HepG2 (cell line): ENCODE results near the gene TMEM33. TPM values are rescaled to one million over a fixed set of nuclear protein-coding genes. Genes with fewer than 3 reads are reported as not detected.

Source experiments
- ATAC-seq: fragments of 200-7000 bp; cut with Tn5 transposase; 3 replicates; pipeline ENCODE4 v1.9.1; 2020; ENCODE audit warnings: mild to moderate bottlenecking, moderate library complexity
- BruUV-seq: library from RNA; stranded (reverse); fragments of 400-500 nt; replicated peaks from 2 replicates; lab custom pipeline; 2021; lab: Mats Ljungman, UMichigan
- CTCF ChIA-PET: fragments of 300-600 bp; formaldehyde crosslinking; extraction: SDS; loops from one replicate; lab custom pipeline; 2021; ENCODE audit warnings: low total read pairs, inconsistent platforms, low intra/inter-chr PET ratio; lab: Yijun Ruan, JAX
- POLR2A ChIA-PET: fragments of 350-600 bp; sonication (Branson Sonifier 250); formaldehyde crosslinking; loops from one replicate; lab custom pipeline; 2020; ENCODE audit warnings: antibody characterized with exemption, inconsistent platforms; lab: Yijun Ruan, JAX
- DNase-seq: peaks from one replicate; pipeline ENCODE4 v3.0.0-alpha.2; 2015; ENCODE audit warnings: low spot score
- FAIRE-seq: peaks from 3 replicates; lab custom pipeline; 2011; peaks lifted over from hg19 to GRCh38; lab: Jason Lieb, UNC
- H2AFZ ChIP-seq: one replicate; pipeline ENCODE4 v1.6.1; 2011; ENCODE audit warnings: low read length, inconsistent platforms
- H3K27ac ChIP-seq: fragments of 300-600 bp; 3 replicates; pipeline ENCODE4 v1.8.0; 2011; ENCODE audit warnings: mixed run types, mild to moderate bottlenecking, mixed read lengths, low read length, inconsistent platforms; ENCODE audit not compliant: insufficient read depth; ENCODE audit errors: extremely low read length
- H3K27me3 ChIP-seq, 2 experiments: fragments of 200-600 bp in 1 of 2; 2 replicates in 1 of 2; 3 replicates in 1 of 2; pipeline versions ENCODE4 v1.6.0 to v1.8.0; 2011; ENCODE audit warnings: low read length in 2 of 2, mild to moderate bottlenecking in 2 of 2, moderate library complexity in 2 of 2, inconsistent platforms in 1 of 2; ENCODE audit not compliant: insufficient read depth in 2 of 2, control insufficient read depth in 1 of 2
- H3K36me3 ChIP-seq, 2 experiments: fragments of 200-600 bp in 1 of 2; replicated peaks in 1 of 2; 2 replicates in 1 of 2; 3 replicates in 1 of 2; pipeline versions ENCODE4 v1.5.1 to v1.8.0; 2011; ENCODE audit warnings: low read length in 2 of 2, inconsistent platforms in 1 of 2; ENCODE audit not compliant: insufficient read depth in 2 of 2, control insufficient read depth in 1 of 2
- H3K4me1 ChIP-seq: 2 replicates; pipeline ENCODE4 v1.5.1; 2012; ENCODE audit warnings: low read length, inconsistent platforms; ENCODE audit not compliant: insufficient read depth
- H3K4me2 ChIP-seq: 2 replicates; pipeline ENCODE4 v1.6.0; 2011; ENCODE audit warnings: low read depth, low read length, inconsistent platforms
- H3K4me3 ChIP-seq, 3 experiments: fragments of 200-600 bp in 1 of 3; sonication (generic), shearing (Covaris generic) in 1 of 3; replicated peaks in 1 of 3; 2 replicates each; pipeline ENCODE4 v1.5.1; 2011 to 2016; ENCODE audit warnings: low read length in 3 of 3, inconsistent platforms in 2 of 3, low read depth in 2 of 3, mild to moderate bottlenecking in 2 of 3, control low read depth in 1 of 3, mixed read lengths in 1 of 3; ENCODE audit not compliant: insufficient read depth in 1 of 3
- H3K79me2 ChIP-seq: one replicate; pipeline ENCODE4 v1.6.1; 2011; ENCODE audit warnings: low read length, inconsistent platforms; ENCODE audit not compliant: insufficient read depth
- H3K9ac ChIP-seq: 2 replicates; pipeline ENCODE4 v1.6.0; 2011; ENCODE audit warnings: mild to moderate bottlenecking, low read depth, low read length, inconsistent platforms; ENCODE audit not compliant: insufficient read depth
- H3K9me3 ChIP-seq: 2 replicates; pipeline ENCODE4 v1.5.1; 2012; ENCODE audit warnings: mild to moderate bottlenecking, low read length
- H4K20me1 ChIP-seq: 2 replicates; pipeline ENCODE4 v1.6.0; 2011; ENCODE audit warnings: inconsistent platforms, mild to moderate bottlenecking, low read length, moderate library complexity; ENCODE audit not compliant: insufficient read depth
- MAFF ChIP-seq: IDR thresholded peaks from 2 replicates; pipeline ENCODE4 v1.6.1; 2011; ENCODE audit warnings: low read depth, low read length, improper control_type of control experiment
- MAFG ChIP-seq: sonication (generic); formaldehyde crosslinking; IDR thresholded peaks from 2 replicates; pipeline ENCODE4 v1.5.1; 2020; ENCODE audit warnings: mild to moderate bottlenecking, missing genetic modification reagents
- MAFK ChIP-seq, 2 experiments: IDR thresholded peaks in 1 of 2; conservative IDR thresholded peaks in 1 of 2; 2 replicates each; pipeline ENCODE4 v1.6.1; 2011; ENCODE audit warnings: improper control_type of control experiment in 2 of 2, low read length in 2 of 2
- NFE2L2 ChIP-seq: fragments of 150-350 bp; IDR thresholded peaks from 2 replicates; pipeline ENCODE4 v1.6.1; 2014; ENCODE audit warnings: low read length
- RFX5 ChIP-seq: IDR thresholded peaks from 2 replicates; pipeline ENCODE4 v1.6.1; 2011; ENCODE audit warnings: low read depth, low read length, improper control_type of control experiment
- STAG1 ChIP-seq: sonication (generic); formaldehyde crosslinking; IDR thresholded peaks from 2 replicates; pipeline ENCODE4 v1.4.0; 2020; ENCODE audit warnings: missing genetic modification reagents
- ZNF251 ChIP-seq: sonication (generic); formaldehyde crosslinking; IDR thresholded peaks from 2 replicates; pipeline ENCODE4 v1.9.0; 2021; ENCODE audit warnings: mild to moderate bottlenecking, missing genetic modification reagents
- WGBS: methylation state at CpG from one replicate; pipeline ENCODE4 v1.1.6; 2017; ENCODE audit warnings: low lambda C conversion rate; 5-methylcytosine and 5-hydroxymethylcytosine counted together
- in situ Hi-C: cut with HindIII; loops from 2 replicates; pipeline ENCODE4 v1.10.0; 2017; ENCODE audit warnings: low pct_unique_long_range_greater_than_20kb; ENCODE audit not compliant: extremely low pct_ligation_motif_present
- intact Hi-C: fragments of 100-400 bp; cut with micrococcal nuclease; formaldehyde crosslinking; loops from one replicate; pipeline ENCODE4 v1.10.0; 2022; ENCODE audit not compliant: unreplicated experiment
- polyA plus RNA-seq, 8 experiments: library from polyadenylated mRNA; depleted of rRNA in 3 of 8; stranded (reverse) in 7 of 8; unstranded in 1 of 8; fragments of >200 nt; fragmentation: Illumina TruSeq in 4 of 8; extraction: Trizol in 4 of 8; gene quantifications; 2 replicates each; pipeline versions ENCODE4 v1.2.1 to v1.2.3, GENCODE V29; 2011 to 2016; ENCODE audit warnings: low read depth in 4 of 8, missing spikeins in 1 of 8, mixed read lengths in 1 of 8; ENCODE audit not compliant: insufficient read depth in 1 of 8
- total RNA-seq, 5 experiments: library from RNA; depleted of rRNA; stranded (reverse); fragments of >200 nt; fragmentation: Illumina TruSeq; extraction: Trizol; gene quantifications; 2 replicates each; pipeline ENCODE4 v1.2.3, GENCODE V29; 2016; ENCODE audit warnings: low read depth in 1 of 5
- TF ChIP-seq, protein P1 (sequence below): sonication (generic); formaldehyde crosslinking; IDR thresholded peaks from 2 replicates; pipeline ENCODE4 v1.4.0; 2020; ENCODE audit warnings: missing genetic modification reagents, borderline replicate concordance
- TF ChIP-seq, protein P2 (sequence below): sonication (generic); formaldehyde crosslinking; IDR thresholded peaks from 2 replicates; pipeline ENCODE4 v1.5.0; 2020; ENCODE audit warnings: mild to moderate bottlenecking, missing genetic modification reagents, moderate library complexity

TMEM33 gene
- total and polyA plus RNA-seq, 2 of the 13 experiments (the other 11 are each of a cell fraction or from before 2014, with no cell fraction given), result 36.1 to 66.6 TPM

DNA sequence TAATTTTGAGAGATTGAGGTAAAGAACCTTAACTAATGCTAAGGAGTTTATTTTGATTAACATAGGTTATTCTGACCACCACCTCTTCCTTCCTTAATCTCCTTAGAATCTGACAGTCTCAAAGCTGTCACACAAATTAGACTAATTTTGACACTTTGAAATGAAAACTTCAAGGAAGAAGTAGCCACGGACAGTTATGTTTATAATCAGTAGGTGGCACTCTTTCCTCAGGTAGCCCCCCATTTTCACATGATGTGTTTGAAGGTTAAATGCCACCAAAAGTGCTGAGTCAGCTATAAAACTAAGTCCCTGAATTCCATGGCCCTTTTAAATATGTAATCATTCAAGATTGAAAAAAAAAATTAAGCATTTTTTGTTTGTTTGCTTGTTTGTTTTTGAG lies 22.4 kb downstream of the TMEM33 start:
- ChIA-PET CTCF (no interaction called here), POLR2A (no interaction called here)
- H3K36me3 ChIP-seq, result peaks cover 2 to 13% of the 10 kb centered on the region in 2 experiments; a peak in 4 of 5 replicates
- H3K79me2 ChIP-seq, result no peaks in the 10 kb centered on the region
- TF ChIP-seq, protein P1, sequence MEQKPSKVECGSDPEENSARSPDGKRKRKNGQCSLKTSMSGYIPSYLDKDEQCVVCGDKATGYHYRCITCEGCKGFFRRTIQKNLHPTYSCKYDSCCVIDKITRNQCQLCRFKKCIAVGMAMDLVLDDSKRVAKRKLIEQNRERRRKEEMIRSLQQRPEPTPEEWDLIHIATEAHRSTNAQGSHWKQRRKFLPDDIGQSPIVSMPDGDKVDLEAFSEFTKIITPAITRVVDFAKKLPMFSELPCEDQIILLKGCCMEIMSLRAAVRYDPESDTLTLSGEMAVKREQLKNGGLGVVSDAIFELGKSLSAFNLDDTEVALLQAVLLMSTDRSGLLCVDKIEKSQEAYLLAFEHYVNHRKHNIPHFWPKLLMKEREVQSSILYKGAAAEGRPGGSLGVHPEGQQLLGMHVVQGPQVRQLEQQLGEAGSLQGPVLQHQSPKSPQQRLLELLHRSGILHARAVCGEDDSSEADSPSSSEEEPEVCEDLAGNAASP, result no peak
- TF ChIP-seq MAFF (peak; percentile 100), MAFK (conservative IDR thresholded peaks at IDR 0.05 in 1 of 2, IDR thresholded peaks at IDR 0.05 in 1 of 2; ENCODE audit: low read length in 2 of 2) (peak; percentile 100), MAFG (CRISPR knock-in tag) (peak; percentile 83), ZNF251 (CRISPR knock-in tag) (no peak), RFX5 (peak; percentile 25; the same call in 1 of the 2 replicates), STAG1 (CRISPR knock-in tag) (peak; percentile 49), NFE2L2 (peak; percentile 50; the same call in 1 of the 2 replicates)
- TF ChIP-seq, protein P2, sequence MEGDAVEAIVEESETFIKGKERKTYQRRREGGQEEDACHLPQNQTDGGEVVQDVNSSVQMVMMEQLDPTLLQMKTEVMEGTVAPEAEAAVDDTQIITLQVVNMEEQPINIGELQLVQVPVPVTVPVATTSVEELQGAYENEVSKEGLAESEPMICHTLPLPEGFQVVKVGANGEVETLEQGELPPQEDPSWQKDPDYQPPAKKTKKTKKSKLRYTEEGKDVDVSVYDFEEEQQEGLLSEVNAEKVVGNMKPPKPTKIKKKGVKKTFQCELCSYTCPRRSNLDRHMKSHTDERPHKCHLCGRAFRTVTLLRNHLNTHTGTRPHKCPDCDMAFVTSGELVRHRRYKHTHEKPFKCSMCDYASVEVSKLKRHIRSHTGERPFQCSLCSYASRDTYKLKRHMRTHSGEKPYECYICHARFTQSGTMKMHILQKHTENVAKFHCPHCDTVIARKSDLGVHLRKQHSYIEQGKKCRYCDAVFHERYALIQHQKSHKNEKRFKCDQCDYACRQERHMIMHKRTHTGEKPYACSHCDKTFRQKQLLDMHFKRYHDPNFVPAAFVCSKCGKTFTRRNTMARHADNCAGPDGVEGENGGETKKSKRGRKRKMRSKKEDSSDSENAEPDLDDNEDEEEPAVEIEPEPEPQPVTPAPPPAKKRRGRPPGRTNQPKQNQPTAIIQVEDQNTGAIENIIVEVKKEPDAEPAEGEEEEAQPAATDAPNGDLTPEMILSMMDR (CRISPR knock-in tag), result peak; percentile 53
- ATAC-seq, result no peak
- no peak overlapping the region for H3K4me3 ChIP-seq
- H4K20me1 ChIP-seq, result no peaks in the 10 kb centered on the region
- no peaks in the 10 kb centered on the region for H3K27me3 ChIP-seq
- intact Hi-C loops (no loop called here), in situ Hi-C loops (no loop called here)
- H3K4me2 ChIP-seq, result no peak overlapping the region
- H3K9me3 ChIP-seq, result no peaks in the 10 kb centered on the region
- WGBS, result 64% methylated on average over 1 of the region's 1 CpG
- BruUV-seq, result TSS peak; percentile 23
- H3K4me1 ChIP-seq, result no peaks in the 10 kb centered on the region
- FAIRE-seq, result no peak
- H3K27ac ChIP-seq, result no peak overlapping the region
- DNase-seq, result peak; percentile 27
- no peak overlapping the region for H2AFZ ChIP-seq
- no peak overlapping the region for H3K9ac ChIP-seq
